ENCODE data around the gene IQSEC1.

IQSEC1 gene

GRCh38 chr3:13009132-13009945, 63.9 kb downstream of the IQSEC1 start:
- Histone ChIP-seq H3K9ac (ENCODE audit: low read depth in 1 of 2, low read length in 2 of 2) (peak overlapping the region in 1 of 2 donors; percentile 23), H3K36me3 (ENCODE audit: control insufficient read depth in 1 of 2, insufficient read depth in 2 of 2, low read length in 2 of 2) (no peaks in the 10 kb centered on the region), H3K9me3 (ENCODE audit: control insufficient read depth in 1 of 2, low read length in 2 of 2) (no peaks in the 10 kb centered on the region), H3K27ac (ENCODE audit: low read depth, low read length) (no peak overlapping the region), H3K4me1 (ENCODE audit: control insufficient read depth in 1 of 2, insufficient read depth in 2 of 2, low read length in 2 of 2) (peaks cover 52 to 56% of the 10 kb centered on the region in 2 donors), H3K27me3 (ENCODE audit: control insufficient read depth in 1 of 2, insufficient read depth in 2 of 2, low read length in 2 of 2) (no peaks in the 10 kb centered on the region), H3K4me3 (ENCODE audit: low read depth in 1 of 2, low read length in 2 of 2) (no peak overlapping the region)

- no peaks in the 10 kb centered on the region for H3K9me3 ChIP-seq (ENCODE audit: control insufficient read depth in 1 of 2, low read length in 2 of 2)
- H3K4me3 ChIP-seq (ENCODE audit: low read depth in 1 of 2, low read length in 2 of 2): no peak overlapping the region
- H3K27me3 ChIP-seq (ENCODE audit: control insufficient read depth in 1 of 2, insufficient read depth in 2 of 2, low read length in 2 of 2): no peaks in the 10 kb centered on the region
- H3K4me1 ChIP-seq (ENCODE audit: control insufficient read depth in 1 of 2, insufficient read depth in 2 of 2, low read length in 2 of 2): peaks cover 46 to 54% of the 10 kb centered on the region in 2 donors
- no peak overlapping the region for H3K27ac ChIP-seq (ENCODE audit: low read depth, low read length)
- H3K36me3 ChIP-seq (ENCODE audit: control insufficient read depth in 1 of 2, insufficient read depth in 2 of 2, low read length in 2 of 2): no peaks in the 10 kb centered on the region
- H3K9ac ChIP-seq (ENCODE audit: low read depth in 1 of 2, low read length in 2 of 2): no peak overlapping the region
Observed at GRCh38 chr3:13008155-13008995, 64.9 kb downstream of the IQSEC1 start.

- Histone ChIP-seq H3K27ac (ENCODE audit: low read depth, low read length) (no peak overlapping the region), H3K4me3 (ENCODE audit: low read depth in 1 of 2, low read length in 2 of 2) (no peak overlapping the region), H3K9ac (ENCODE audit: low read depth in 1 of 2, low read length in 2 of 2) (no peak overlapping the region), H3K27me3 (ENCODE audit: control insufficient read depth in 1 of 2, insufficient read depth in 2 of 2, low read length in 2 of 2) (no peaks in the 10 kb centered on the region), H3K36me3 (ENCODE audit: control insufficient read depth in 1 of 2, insufficient read depth in 2 of 2, low read length in 2 of 2) (no peaks in the 10 kb centered on the region), H3K9me3 (ENCODE audit: control insufficient read depth in 1 of 2, low read length in 2 of 2) (no peaks in the 10 kb centered on the region), H3K4me1 (ENCODE audit: control insufficient read depth in 1 of 2, insufficient read depth in 2 of 2, low read length in 2 of 2) (peaks cover 43 to 47% of the 10 kb centered on the region in 2 donors)
Observed at GRCh38 chr3:13007251-13007941, 65.8 kb downstream of the IQSEC1 start.

- Histone ChIP-seq H3K36me3 (ENCODE audit: control insufficient read depth in 1 of 2, insufficient read depth in 2 of 2, low read length in 2 of 2) (no peaks in the 10 kb centered on the region), H3K4me1 (ENCODE audit: control insufficient read depth in 1 of 2, insufficient read depth in 2 of 2, low read length in 2 of 2) (peaks cover 35 to 44% of the 10 kb centered on the region in 2 donors), H3K9ac (ENCODE audit: low read depth in 1 of 2, low read length in 2 of 2) (no peak overlapping the region), H3K4me3 (ENCODE audit: low read depth in 1 of 2, low read length in 2 of 2) (no peak overlapping the region), H3K27me3 (ENCODE audit: control insufficient read depth in 1 of 2, insufficient read depth in 2 of 2, low read length in 2 of 2) (no peaks in the 10 kb centered on the region), H3K9me3 (ENCODE audit: control insufficient read depth in 1 of 2, low read length in 2 of 2) (no peaks in the 10 kb centered on the region), H3K27ac (ENCODE audit: low read depth, low read length) (no peak overlapping the region)
Observed at GRCh38 chr3:13006216-13006990, 66.8 kb downstream of the IQSEC1 start.

- no peak overlapping the region for H3K9ac ChIP-seq (ENCODE audit: low read depth in 1 of 2, low read length in 2 of 2)
- H3K4me1 ChIP-seq (ENCODE audit: control insufficient read depth in 1 of 2, insufficient read depth in 2 of 2, low read length in 2 of 2): peaks cover 28 to 33% of the 10 kb centered on the region in 2 donors
- H3K9me3 ChIP-seq (ENCODE audit: control insufficient read depth in 1 of 2, low read length in 2 of 2): no peaks in the 10 kb centered on the region
- no peak overlapping the region for H3K4me3 ChIP-seq (ENCODE audit: low read depth in 1 of 2, low read length in 2 of 2)
- no peaks in the 10 kb centered on the region for H3K36me3 ChIP-seq (ENCODE audit: control insufficient read depth in 1 of 2, insufficient read depth in 2 of 2, low read length in 2 of 2)
- no peaks in the 10 kb centered on the region for H3K27me3 ChIP-seq (ENCODE audit: control insufficient read depth in 1 of 2, insufficient read depth in 2 of 2, low read length in 2 of 2)
- no peak overlapping the region for H3K27ac ChIP-seq (ENCODE audit: low read depth, low read length)
Observed at GRCh38 chr3:13005301-13005700, 67.9 kb downstream of the IQSEC1 start.

GRCh38 chr3:13004376-13004775, 68.9 kb downstream of the IQSEC1 start:
- Histone ChIP-seq H3K27me3 (ENCODE audit: control insufficient read depth in 1 of 2, insufficient read depth in 2 of 2, low read length in 2 of 2) (no peaks in the 10 kb centered on the region), H3K27ac (ENCODE audit: low read depth, low read length) (no peak overlapping the region), H3K36me3 (ENCODE audit: control insufficient read depth in 1 of 2, insufficient read depth in 2 of 2, low read length in 2 of 2) (no peaks in the 10 kb centered on the region), H3K4me1 (ENCODE audit: control insufficient read depth in 1 of 2, insufficient read depth in 2 of 2, low read length in 2 of 2) (peaks cover 26 to 30% of the 10 kb centered on the region in 2 donors), H3K9ac (ENCODE audit: low read depth in 1 of 2, low read length in 2 of 2) (no peak overlapping the region), H3K4me3 (ENCODE audit: low read depth in 1 of 2, low read length in 2 of 2) (no peak overlapping the region), H3K9me3 (ENCODE audit: control insufficient read depth in 1 of 2, low read length in 2 of 2) (no peaks in the 10 kb centered on the region)

GRCh38 chr3:13003608-13004007, 69.6 kb downstream of the IQSEC1 start:
- Histone ChIP-seq H3K27ac (ENCODE audit: low read depth, low read length) (no peak overlapping the region), H3K4me3 (ENCODE audit: low read depth in 1 of 2, low read length in 2 of 2) (no peak overlapping the region), H3K36me3 (ENCODE audit: control insufficient read depth in 1 of 2, insufficient read depth in 2 of 2, low read length in 2 of 2) (no peaks in the 10 kb centered on the region), H3K9ac (ENCODE audit: low read depth in 1 of 2, low read length in 2 of 2) (no peak overlapping the region), H3K4me1 (ENCODE audit: control insufficient read depth in 1 of 2, insufficient read depth in 2 of 2, low read length in 2 of 2) (peaks cover 28 to 30% of the 10 kb centered on the region in 2 donors), H3K27me3 (ENCODE audit: control insufficient read depth in 1 of 2, insufficient read depth in 2 of 2, low read length in 2 of 2) (no peaks in the 10 kb centered on the region), H3K9me3 (ENCODE audit: control insufficient read depth in 1 of 2, low read length in 2 of 2) (no peaks in the 10 kb centered on the region)

GRCh38 chr3:13002398-13003124, 70.7 kb downstream of the IQSEC1 start:
- Histone ChIP-seq H3K9ac (ENCODE audit: low read depth in 1 of 2, low read length in 2 of 2) (no peak overlapping the region), H3K27ac (ENCODE audit: low read depth, low read length) (no peak overlapping the region), H3K9me3 (ENCODE audit: control insufficient read depth in 1 of 2, low read length in 2 of 2) (no peaks in the 10 kb centered on the region), H3K27me3 (ENCODE audit: control insufficient read depth in 1 of 2, insufficient read depth in 2 of 2, low read length in 2 of 2) (no peaks in the 10 kb centered on the region), H3K4me1 (ENCODE audit: control insufficient read depth in 1 of 2, insufficient read depth in 2 of 2, low read length in 2 of 2) (peaks cover 22% of the 10 kb centered on the region in 2 donors), H3K36me3 (ENCODE audit: control insufficient read depth in 1 of 2, insufficient read depth in 2 of 2, low read length in 2 of 2) (no peaks in the 10 kb centered on the region), H3K4me3 (ENCODE audit: low read depth in 1 of 2, low read length in 2 of 2) (no peak overlapping the region)
